NCI-H2227 treated with DMSO at 0.1 percent for 48 hours (cell line): ENCODE data around the gene METRNL.
"Not testable (repeated sequence)": the region's sequence is repeated elsewhere in the genome, so short reads cannot be mapped to it uniquely, and the experiment has no call there.

Experiments
- DNase-seq: peaks from one replicate; lab custom pipeline; 2025; lab: John Stamatoyannopoulos, UW

Gene METRNL

GRCh38 chr17:83106913-83107655, 27.7 kb downstream of the METRNL start:
- DNase-seq, result no peak

- no peak for DNase-seq
These were observed 28.2 kb downstream of the METRNL start for GRCh38 chr17:83107656-83108048.

- no peak for DNase-seq
These were observed 29.3 kb downstream of the METRNL start for GRCh38 chr17:83108709-83109108.

GRCh38 chr17:83109386-83109785, 30.0 kb downstream of the METRNL start:
- DNase-seq, result no peak

- no peak for DNase-seq
These were observed 30.6 kb downstream of the METRNL start for GRCh38 chr17:83109793-83110645.

GRCh38 chr17:83110735-83111134, 31.3 kb downstream of the METRNL start:
- no peak for DNase-seq

- DNase-seq, result no peak
These were observed 32.3 kb downstream of the METRNL start for GRCh38 chr17:83111516-83112282.

- DNase-seq, result no peak
These were observed 34.0 kb downstream of the METRNL start for GRCh38 chr17:83113381-83113780.

GRCh38 chr17:83113792-83114191, 34.4 kb downstream of the METRNL start:
- no peak for DNase-seq

- no peak for DNase-seq
These were observed 35.3 kb downstream of the METRNL start for GRCh38 chr17:83114706-83115105.

- DNase-seq, result no peak
These were observed 35.8 kb downstream of the METRNL start for GRCh38 chr17:83115202-83115651.

- DNase-seq, result no peak
These were observed 36.4 kb downstream of the METRNL start for GRCh38 chr17:83115832-83116231.

GRCh38 chr17:83116311-83116771, 36.9 kb downstream of the METRNL start:
- no peak for DNase-seq

GRCh38 chr17:83116783-83117555, 37.6 kb downstream of the METRNL start:
- DNase-seq, result no peak

GRCh38 chr17:83117583-83117982, 38.2 kb downstream of the METRNL start:
- DNase-seq, result no peak

GRCh38 chr17:83118071-83118841, 38.8 kb downstream of the METRNL start:
- no peak for DNase-seq

GRCh38 chr17:83119987-83120864, 40.8 kb downstream of the METRNL start:
- DNase-seq, result no peak

GRCh38 chr17:83121473-83121872, 42.1 kb downstream of the METRNL start:
- DNase-seq, result not testable (repeated sequence)

- no peak for DNase-seq
These were observed 42.8 kb downstream of the METRNL start for GRCh38 chr17:83121921-83122820.
